NCI-H226 (cell line): Measurements from ENCODE around the gene CDC42EP2.

ENCODE experiments used
- DNase-seq: peaks from one replicate; pipeline ENCODE4 v3.0.0-alpha.2; 2015

CDC42EP2 gene

GRCh38 chr11:65298131-65298535 is 16.5 kb upstream of the CDC42EP2 start:
- DNase-seq, result no peak

GRCh38 chr11:65298655-65299179 is 15.9 kb upstream of the CDC42EP2 start:
- DNase-seq, result no peak

GRCh38 chr11:65300621-65301275 is 13.9 kb upstream of the CDC42EP2 start:
- no peak for DNase-seq

- DNase-seq, result peak; percentile 67
Observed at GRCh38 chr11:65301491-65302329, 13.0 kb upstream of the CDC42EP2 start.

- no peak for DNase-seq
Observed at GRCh38 chr11:65303555-65303954, 11.1 kb upstream of the CDC42EP2 start.

GRCh38 chr11:65304110-65304509 is 10.6 kb upstream of the CDC42EP2 start:
- DNase-seq, result no peak

- no peak for DNase-seq
Observed at GRCh38 chr11:65304613-65305012, 10.1 kb upstream of the CDC42EP2 start.

- no peak for DNase-seq
Observed at GRCh38 chr11:65305501-65306268, 9.0 kb upstream of the CDC42EP2 start.

- no peak for DNase-seq
Observed at GRCh38 chr11:65307298-65308229, 7.1 kb upstream of the CDC42EP2 start.

- peak; percentile 36 for DNase-seq
Observed at GRCh38 chr11:65308281-65308891, 6.3 kb upstream of the CDC42EP2 start.

- no peak for DNase-seq
Observed at GRCh38 chr11:65309006-65309405, 5.7 kb upstream of the CDC42EP2 start.

- peak; percentile 42 for DNase-seq
Observed at GRCh38 chr11:65310215-65310614, 4.5 kb upstream of the CDC42EP2 start.

GRCh38 chr11:65310736-65311135 is 3.9 kb upstream of the CDC42EP2 start:
- no peak for DNase-seq

- DNase-seq, result peak; percentile 87
Observed at GRCh38 chr11:65311170-65311678, 3.4 kb upstream of the CDC42EP2 start.

GRCh38 chr11:65315204-65315865 is 669 bp downstream of the CDC42EP2 start:
- DNase-seq, result peak; percentile 64

- DNase-seq, result no peak
Observed at GRCh38 chr11:65315866-65316226, 1.2 kb downstream of the CDC42EP2 start.

- DNase-seq, result peak; percentile 86
Observed at GRCh38 chr11:65316227-65317024, 1.8 kb downstream of the CDC42EP2 start.

- peak; percentile 87 for DNase-seq
Observed at GRCh38 chr11:65317025-65317786, 2.5 kb downstream of the CDC42EP2 start.

- DNase-seq, result no peak
Observed at GRCh38 chr11:65320386-65321075, 5.9 kb downstream of the CDC42EP2 start.
